ENCODE results near the gene FGF8.

The FGF8 gene

GRCh38 chr10:101741938-101742337 lies 34.0 kb downstream of the FGF8 start:
- no peak for DNase-seq (ENCODE audit: low read depth in 2 of 2, low spot score in 1 of 2)

GRCh38 chr10:101736666-101737065 lies 39.2 kb downstream of the FGF8 start:
- DNase-seq (ENCODE audit: low read depth in 2 of 2, low spot score in 1 of 2) = no peak

GRCh38 chr10:101732096-101732495 lies 43.8 kb downstream of the FGF8 start:
- no peak for DNase-seq (ENCODE audit: low read depth in 2 of 2, low spot score in 1 of 2)

- no peak for DNase-seq (ENCODE audit: low read depth in 2 of 2, low spot score in 1 of 2)
These were observed 49.9 kb downstream of the FGF8 start for GRCh38 chr10:101726115-101726387.

- no peak for DNase-seq (ENCODE audit: low read depth in 2 of 2, low spot score in 1 of 2)
These were observed 50.4 kb downstream of the FGF8 start for GRCh38 chr10:101725296-101726114.

- DNase-seq (ENCODE audit: low read depth in 2 of 2, low spot score in 1 of 2) = no peak
These were observed 51.5 kb downstream of the FGF8 start for GRCh38 chr10:101724446-101724845.

DNA sequence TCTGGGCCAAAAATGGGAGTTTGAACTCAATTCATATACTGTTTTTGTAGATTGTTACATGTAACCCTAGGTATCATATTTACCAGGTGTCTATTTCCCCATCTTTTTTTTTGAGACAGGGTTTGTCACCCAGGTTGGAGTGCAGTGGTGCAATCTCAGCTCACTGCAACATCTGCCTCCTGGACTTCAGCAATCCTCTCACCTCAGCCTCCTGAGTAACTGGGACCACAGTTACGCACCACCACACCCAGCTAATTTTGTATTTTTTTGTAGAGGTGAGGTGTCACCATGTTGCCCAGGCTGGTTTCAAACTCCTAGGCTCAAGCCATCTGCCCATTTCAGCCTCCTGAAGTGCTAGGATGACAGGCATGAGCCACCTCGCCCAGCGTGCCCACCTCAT lies 52.7 kb downstream of the FGF8 start:
- no peak for DNase-seq (ENCODE audit: low read depth in 2 of 2, low spot score in 1 of 2)

GRCh38 chr10:101721806-101722205 lies 54.1 kb downstream of the FGF8 start:
- no peak for DNase-seq (ENCODE audit: low read depth in 2 of 2, low spot score in 1 of 2)

- DNase-seq (ENCODE audit: low read depth in 2 of 2, low spot score in 1 of 2) = no peak
These were observed 55.2 kb downstream of the FGF8 start for GRCh38 chr10:101720606-101721230.
